Heart right ventricle (tissue), 16 donors: Measurements from ENCODE around the gene UBE2D3. TPM values are rescaled to one million over a fixed set of nuclear protein-coding genes. Genes with fewer than 3 reads are reported as not detected.

ENCODE experiments used
- ATAC-seq, 8 donors: fragments of 200-7000 bp; cut with Tn5 transposase; one replicate each; pipeline ENCODE4 v1.9.1; 2020; ENCODE audit warnings: mild to moderate bottlenecking in 8 of 8, moderate library complexity in 8 of 8, moderate number of reproducible peaks in 1 of 8
- DNase-seq, 2 donors: peaks; one replicate each; pipeline ENCODE4 v3.0.0-alpha.2; 2020
- H3K27ac ChIP-seq, 10 donors: fragments of 200-600 bp; sonication (generic) in 2 of 10; one replicate each; pipeline versions ENCODE4 v1.5.0 to v1.8.0; 2020 to 2022; ENCODE audit warnings: mild to moderate bottlenecking in 3 of 10
- H3K27me3 ChIP-seq, 7 donors: fragments of 200-600 bp; one replicate each; pipeline ENCODE4 v1.8.0; 2021 to 2022; ENCODE audit warnings: mild to moderate bottlenecking in 2 of 7
- H3K36me3 ChIP-seq, 9 donors: fragments of 200-600 bp; sonication (generic) in 1 of 9; one replicate each; pipeline versions ENCODE4 v1.5.0 to v1.8.0; 2020 to 2022; ENCODE audit warnings: mild to moderate bottlenecking in 2 of 9
- H3K4me1 ChIP-seq, 9 donors: fragments of 200-600 bp; sonication (generic) in 1 of 9; one replicate each; pipeline versions ENCODE4 v1.5.0 to v1.8.0; 2020 to 2022; ENCODE audit warnings: mild to moderate bottlenecking in 4 of 9
- H3K4me3 ChIP-seq, 10 donors: fragments of 200-600 bp; sonication (generic) in 2 of 10; one replicate each; pipeline versions ENCODE4 v1.5.0 to v1.8.0; 2020 to 2022; ENCODE audit warnings: mild to moderate bottlenecking in 7 of 10, moderate library complexity in 2 of 10
- H3K9me3 ChIP-seq, 11 donors: fragments of 200-600 bp in 10 of 11; sonication (generic) in 2 of 11; one replicate each; pipeline versions ENCODE4 v1.5.0 to v1.8.0; 2013 to 2022; ENCODE audit warnings: mild to moderate bottlenecking in 2 of 11, control low read depth in 1 of 11, moderate library complexity in 1 of 11
- CTCF ChIP-seq, 9 donors: fragments of 200-600 bp; sonication (generic) in 2 of 9; IDR thresholded peaks; one replicate each; pipeline versions ENCODE4 v1.5.0 to v1.8.0; 2021 to 2022; ENCODE audit warnings: antibody characterized with exemption in 9 of 9, mild to moderate bottlenecking in 5 of 9, moderate library complexity in 1 of 9
- WGBS, 2 donors: extraction: QIAGEN DNeasy Blood & Tissue Kit; methylation state at CpG; one replicate each; pipeline ENCODE4 v1.1.7; 2013; ENCODE audit warnings: inconsistent platforms in 1 of 2; 5-methylcytosine and 5-hydroxymethylcytosine counted together
- intact Hi-C, 10 donors: fragments of 100-400 bp; cut with DNase I; formaldehyde crosslinking; loops; one replicate each; pipeline versions ENCODE4 v1.11.1 to v1.14.2; 2022
- long read RNA-seq, 3 donors: library from polyadenylated mRNA; unstranded; transcript quantifications; one replicate each; pipeline ENCODE4 v2.0.0, GENCODE V29; 2020 to 2021
- polyA plus RNA-seq, 2 donors: library from polyadenylated mRNA; stranded (reverse); fragments of 200-250 nt; gene quantifications; one replicate each; pipeline ENCODE4 v1.2.3, GENCODE V29; 2013
- total RNA-seq, 10 donors: library from RNA; stranded (reverse); fragmentation: NEBNext Ultra II Directional in 3 of 10; extraction: Animal tissue kit (Norgen Biotek cat#: 25700) in 3 of 10; gene quantifications; one replicate each; pipeline versions ENCODE4 v1.2.1 to v1.2.4, GENCODE V29; 2021 to 2023
- donor health status: Arrhythmogenic right ventricular cardiomyopathy.
- donor health status: ischemic (EF 13 %, LVEDD 7.1; RV severe dilation, severe dysfunction).
- donor health status: healthy with polysubstance abuse.
- donor health status: DM: no; HTN: yes; CAD: no.
- donor health status: DM: no; HTN: no; CAD: no.
- donor health status: ischemic (EF 25% LVEDD 6.9; RV normal size, moderate dysfunction).
- donor health status: ischemic (EF 25% LVEDD 5.7; RV mildly dilated, moderate dysfunction).
- donor health status: healthy.
- donor health status: DM: yes; HTN: yes; CAD: no.
- donor health status: Ischemic cardiomyopathy.
- donor health status: ischemic (EF 35%, LVEDD 5.7; RV mildly dilated, moderate dysfunction).
- donor health status: nonischemic (EF 11% LVEDD 7.7; RV severe dilation, severe dysfunction).
- donor health status: DM: yes; HTN: yes; CAD: no.
- donor health status: PGD.
- donor health status: ischemic (EF 29% LVEDD 5.4; RV normal size, mild dysfunction).
- donor health status: nonischemic (EF 23%, LVEDD 6.1; RV moderate dilation, normal function).

UBE2D3 gene
- total RNA-seq (100 to 1,000 TPM; 210 to 297 (median 250) TPM), polyA plus RNA-seq (100 to 1,000 TPM in 1 of 2 donors, 10 to 100 TPM in 1; 99.3 to 227 TPM)
- long read RNA-seq, donor 1, transcript UBE2D3-203 (8 exons, 2,389 nt): minor isoform, 10 of 269 reads
- long read RNA-seq, donor 1, transcript UBE2D3-208 (8 exons, 2,227 nt): minor isoform, 16 of 269 reads
- long read RNA-seq, donor 1, transcript UBE2D3-207 (8 exons, 2,368 nt): minor isoform, 19 of 269 reads
- long read RNA-seq, donor 1, transcript UBE2D3-210 (8 exons, 3,990 nt): major isoform, 102 of 269 reads
- long read RNA-seq, donor 1, partial matches to known transcripts: 60 of 269 reads
- long read RNA-seq, donor 1, other reads (novel, unspliced or antisense): 55 of 269 reads
- long read RNA-seq, donor 2, full-length matches to known transcripts: 158 of 302 reads
- long read RNA-seq, donor 2, partial matches to known transcripts: 65 of 302 reads
- long read RNA-seq, donor 2, other reads (novel, unspliced or antisense): 79 of 302 reads
- long read RNA-seq, donor 3, full-length matches to known transcripts: 541 of 1,301 reads
- long read RNA-seq, donor 3, partial matches to known transcripts: 645 of 1,301 reads
- long read RNA-seq, donor 3, other reads (novel, unspliced or antisense): 115 of 1,301 reads

- Histone ChIP-seq H3K4me3 (peak within 1 kb of the TSS; percentile 71 to 94 (median 88)), H3K27ac (peak within 1 kb of the TSS; percentile 97 to 100 (median 100)), H3K27me3 (no peaks in the 10 kb centered on the region), H3K9me3 (no peaks in the 10 kb centered on the region), H3K4me1 (peaks cover 2 to 54% (median 40%) of the 10 kb centered on the region in 9 donors), H3K36me3 (peaks cover 0 to 24% (median 0%) of the 10 kb centered on the region in 9 donors)
- peak in 3 of 9 donors; percentile 17 to 38 (median 33) for TF ChIP-seq CTCF (IDR thresholded peaks at IDR 0.05)
- DNase-seq (peak; percentile 94 to 95), ATAC-seq (peak; percentile 72 to 87 (median 75))
- 0% methylated on average over 67 to 73 of the region's 73 CpGs for WGBS, 2 donors
- intact Hi-C loops: loop anchor here in 7 of 10 donors (1.0 to 10.0 kb wide), 10 partner anchors 40 to 325 kb away; partner anchors contain the start of genes CISD2 (in 6 of the 7), MANBA (in 3 of the 7), NFKB1 (in 2 of the 7) and SLC9B1 (in 2 of the 7)
Measured at GRCh38 chr4:102826890-102827673, at the start of gene UBE2D3. Gene UBE2D3 (minus strand): TSS chr4:102827551. CDS start chr4:102826508, 1,043 bp downstream.

- DNase-seq (no peak), ATAC-seq (no peak)
- intact Hi-C loops: loop anchor here in 1 of 10 donors (5.0 kb wide), 1 partner anchor 146 kb away; the partner anchor contains the start of gene SLC9B1
- Histone ChIP-seq H3K27me3 (no peaks in the 10 kb centered on the region), H3K4me1 (peaks cover 0 to 43% (median 19%) of the 10 kb centered on the region in 9 donors), H3K9me3 (peaks cover 0 to under 1% (median 0%) of the 10 kb centered on the region in 11 donors), H3K4me3 (no peak overlapping the region), H3K27ac (peak overlapping the region in 1 of 10 donors; percentile 97), H3K36me3 (peaks cover 0 to 23% (median 0%) of the 10 kb centered on the region in 9 donors)
- TF ChIP-seq CTCF (IDR thresholded peaks at IDR 0.05): no peak
- WGBS, 2 donors: 72 to 77% methylated on average over 2 of the region's 2 CpGs
Measured at GRCh38 chr4:102871772-102872171, 44.4 kb upstream of the UBE2D3 start.

GRCh38 chr4:102869569-102870197, 42.3 kb upstream of the UBE2D3 start:
- WGBS, 2 donors: 8 to 12% methylated on average over 19 of the region's 19 CpGs
- ATAC-seq (no peak), DNase-seq (no peak)
- peaks cover 0 to 49% (median 19%) of the 10 kb centered on the region in 9 donors for H3K4me1 ChIP-seq
- no peaks in the 10 kb centered on the region for H3K9me3 ChIP-seq
- intact Hi-C loops: loop anchor here in 8 of 10 donors (2.0 to 10.0 kb wide), 9 partner anchors 37 to 365 kb away; partner anchors contain the start of genes SLC9B1 (in 5 of the 8), UBE2D3 (in 5 of the 8), MANBA (in 1 of the 8) and NFKB1 (in 1 of the 8)
- TF ChIP-seq CTCF (IDR thresholded peaks at IDR 0.05): no peak
- peaks cover 0 to 4% (median 0%) of the 10 kb centered on the region in 9 donors for H3K36me3 ChIP-seq
- H3K27me3 ChIP-seq: no peaks in the 10 kb centered on the region
- peak overlapping the region; percentile 82 to 97 (median 92) for H3K27ac ChIP-seq
- H3K4me3 ChIP-seq: peak overlapping the region; percentile 49 to 82 (median 71)
